ENCODE data around the gene GPLD1.
"Not testable (repeated sequence)": the region's sequence is repeated elsewhere in the genome, so short reads cannot be mapped to it uniquely, and the experiment has no call there.

GPLD1 gene

GRCh38 chr6:24489470-24489869, at the start of gene GPLD1:
Gene GPLD1 (minus strand): TSS chr6:24489578. CDS start chr6:24489511, 67 bp downstream.
- DNase-seq = no peak

GRCh38 chr6:24537771-24538385, 48.5 kb upstream of the GPLD1 start:
- DNase-seq = no peak

GRCh38 chr6:24537082-24537699, 47.8 kb upstream of the GPLD1 start:
- DNase-seq = peak; percentile 75

DNA sequence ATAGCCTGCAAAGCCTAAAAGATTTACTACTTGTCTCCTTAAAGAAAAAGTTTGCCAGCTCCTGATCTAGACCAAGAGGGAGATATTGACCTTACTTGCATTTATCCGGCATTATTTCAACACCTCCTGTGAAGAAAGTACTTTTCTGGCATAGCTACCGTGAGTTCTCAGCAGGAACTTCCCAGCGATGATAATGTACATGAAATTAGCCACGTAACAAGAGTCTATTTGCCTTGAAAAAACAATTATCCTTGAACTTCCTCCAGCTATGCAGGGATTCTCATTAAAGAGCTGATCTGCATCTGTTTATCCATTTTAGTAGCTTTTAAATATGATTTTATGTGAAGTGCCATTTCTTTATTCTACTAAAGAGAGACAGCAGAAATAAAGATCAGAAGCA, 47.1 kb upstream of the GPLD1 start:
- peak; percentile 94 for DNase-seq

- DNase-seq = no peak
Observed at GRCh38 chr6:24535210-24535609, 45.8 kb upstream of the GPLD1 start.

GRCh38 chr6:24534329-24534728, 45.0 kb upstream of the GPLD1 start:
- DNase-seq = no peak

- no peak for DNase-seq
Observed at GRCh38 chr6:24529985-24530384, 40.6 kb upstream of the GPLD1 start.

- DNase-seq = peak; percentile 82
Observed at GRCh38 chr6:24524805-24525204, 35.4 kb upstream of the GPLD1 start.

- no peak for DNase-seq
Observed at GRCh38 chr6:24524329-24524728, 35.0 kb upstream of the GPLD1 start.

DNA sequence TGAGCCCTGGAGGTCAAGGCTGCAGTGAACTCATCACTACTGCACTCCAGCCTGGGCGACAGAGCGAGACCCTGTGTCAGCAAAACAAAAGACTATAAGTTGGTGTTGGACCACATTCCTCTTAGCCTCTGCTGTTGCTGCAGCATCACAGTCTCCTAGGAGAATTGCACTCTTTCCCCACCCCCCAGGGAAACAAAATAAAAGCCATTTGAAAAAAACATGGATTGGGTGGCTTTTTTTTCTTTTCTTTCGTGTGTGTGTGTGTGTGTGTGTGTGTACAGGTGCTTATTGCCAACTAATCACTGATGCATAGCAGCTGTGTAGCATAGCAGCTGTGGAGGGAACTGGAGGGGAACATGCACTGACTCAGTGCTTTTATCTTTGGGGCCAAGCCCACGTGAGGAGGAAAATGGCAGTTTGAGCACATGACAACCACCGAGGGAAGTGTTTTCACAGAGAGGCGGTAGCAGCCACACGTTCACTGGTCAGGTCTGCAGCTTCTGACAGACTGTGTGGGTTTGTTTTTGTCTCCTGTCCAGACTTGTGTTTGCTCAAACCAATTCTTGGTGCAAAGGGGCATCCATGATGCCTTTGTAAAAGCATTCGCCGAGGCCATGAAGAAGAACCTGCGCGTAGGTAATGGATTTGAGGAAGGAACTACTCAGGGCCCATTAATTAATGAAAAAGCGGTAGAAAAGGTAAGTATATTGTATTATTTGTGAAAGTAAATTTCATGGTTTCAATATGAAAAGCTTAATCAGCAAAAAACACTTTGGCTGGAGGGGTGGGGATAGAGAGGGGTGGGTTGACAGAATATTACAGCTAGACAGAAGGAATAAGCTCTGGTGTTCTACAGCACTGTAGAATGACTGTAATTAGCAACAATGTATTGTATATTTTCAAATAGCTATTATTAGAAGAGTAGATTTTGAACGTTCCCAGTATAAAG, 33.1 kb upstream of the GPLD1 start:
- DNase-seq = peak; percentile 91

GRCh38 chr6:24520929-24521546, 31.7 kb upstream of the GPLD1 start:
- DNase-seq = peak; percentile 55

DNA sequence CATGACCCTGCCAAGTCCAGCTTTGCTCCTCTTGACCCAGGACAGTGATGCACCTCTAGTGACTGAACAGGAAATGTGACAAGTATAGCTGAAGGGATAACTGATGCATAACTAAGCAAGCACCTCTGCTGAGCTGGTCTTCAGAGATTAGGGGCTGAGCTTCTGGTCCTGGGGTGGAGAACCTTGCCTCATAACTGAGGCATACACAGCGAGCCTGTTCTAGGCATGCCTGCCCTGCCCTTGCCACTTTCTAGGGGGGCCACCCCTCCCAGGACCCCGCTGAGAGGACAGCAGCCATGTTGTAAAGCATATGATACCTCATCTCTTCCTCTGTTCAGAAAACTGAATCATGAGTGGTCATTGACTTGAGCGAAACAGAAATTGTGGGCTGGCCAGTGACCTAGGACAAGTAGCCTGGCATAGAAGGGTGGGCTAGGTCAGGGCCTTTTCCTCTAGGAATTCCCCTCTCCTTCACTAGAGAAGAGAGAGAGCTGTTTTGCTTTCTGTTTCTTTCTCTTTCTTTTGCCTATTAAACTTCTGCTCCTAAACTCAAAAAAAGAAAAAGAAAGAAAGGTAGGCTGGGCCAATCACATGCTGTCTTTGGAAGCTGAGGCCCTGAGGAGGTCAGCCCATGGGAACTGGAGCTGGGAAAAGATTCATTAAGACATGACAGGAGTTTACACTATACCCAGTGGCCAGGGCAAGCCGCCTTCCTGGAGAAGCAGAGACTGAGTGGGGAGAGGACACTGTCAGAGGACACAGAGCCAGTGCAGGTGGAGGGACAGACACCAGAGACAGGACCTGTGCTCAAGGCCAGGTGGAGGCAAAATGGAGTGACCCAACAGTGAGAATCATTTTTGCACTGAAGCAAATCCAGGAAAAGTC, 28.5 kb upstream of the GPLD1 start:
- DNase-seq = no peak

GRCh38 chr6:24513602-24514001, 24.2 kb upstream of the GPLD1 start:
- DNase-seq = no peak

DNA sequence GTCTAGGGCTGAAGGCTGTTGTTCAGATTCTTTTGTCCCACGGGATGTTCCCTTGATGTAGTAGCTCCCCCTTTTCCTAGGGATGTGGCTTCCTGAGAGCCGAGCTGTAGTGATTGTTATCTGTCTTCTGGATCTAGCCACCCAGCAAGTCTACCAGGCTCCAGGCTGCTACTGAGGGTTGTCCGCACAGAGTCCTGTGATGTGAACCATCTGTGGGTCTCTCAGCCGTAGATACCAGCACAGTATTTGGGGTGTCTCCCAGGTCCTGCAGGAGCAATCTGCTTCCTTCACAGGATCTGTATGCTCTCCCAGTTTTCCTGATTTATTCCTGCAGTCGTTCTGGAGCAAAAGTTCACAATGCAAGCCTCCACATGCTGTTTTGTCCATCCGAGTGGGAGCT, 22.6 kb upstream of the GPLD1 start:
- DNase-seq = not testable (repeated sequence)

DNA sequence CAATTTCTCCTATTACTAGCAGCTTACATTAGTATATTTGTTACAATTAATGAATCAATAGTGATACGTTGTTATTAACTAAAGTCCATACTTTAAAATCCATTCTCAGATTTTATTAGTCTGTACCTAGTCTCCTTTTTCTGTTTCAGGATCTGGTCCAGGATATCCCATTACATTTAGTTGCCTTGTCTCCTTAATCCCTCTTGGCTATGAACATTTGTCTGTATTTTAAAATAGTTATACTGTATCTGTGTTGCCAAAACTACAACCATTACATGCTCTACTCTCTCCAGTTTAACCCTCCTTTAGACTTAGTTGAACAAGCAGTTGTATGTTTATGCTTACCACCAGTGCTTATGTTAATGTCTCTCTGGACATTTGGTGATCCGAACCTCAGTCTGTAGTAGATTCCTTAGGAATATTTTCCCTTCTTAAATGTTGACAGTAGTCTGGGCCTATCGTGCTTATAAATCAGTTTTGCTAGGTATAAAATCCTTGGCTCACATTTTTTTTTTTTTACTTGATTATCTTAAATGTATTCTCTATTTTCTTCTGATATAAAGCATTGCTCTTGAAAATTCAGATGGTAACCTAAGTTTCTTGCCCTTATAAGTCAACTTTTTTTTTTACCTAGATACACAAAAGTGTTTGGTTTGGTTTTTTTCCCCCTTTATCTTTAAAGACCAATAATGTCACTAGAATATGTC, 17.6 kb upstream of the GPLD1 start:
- DNase-seq = no peak

DNA sequence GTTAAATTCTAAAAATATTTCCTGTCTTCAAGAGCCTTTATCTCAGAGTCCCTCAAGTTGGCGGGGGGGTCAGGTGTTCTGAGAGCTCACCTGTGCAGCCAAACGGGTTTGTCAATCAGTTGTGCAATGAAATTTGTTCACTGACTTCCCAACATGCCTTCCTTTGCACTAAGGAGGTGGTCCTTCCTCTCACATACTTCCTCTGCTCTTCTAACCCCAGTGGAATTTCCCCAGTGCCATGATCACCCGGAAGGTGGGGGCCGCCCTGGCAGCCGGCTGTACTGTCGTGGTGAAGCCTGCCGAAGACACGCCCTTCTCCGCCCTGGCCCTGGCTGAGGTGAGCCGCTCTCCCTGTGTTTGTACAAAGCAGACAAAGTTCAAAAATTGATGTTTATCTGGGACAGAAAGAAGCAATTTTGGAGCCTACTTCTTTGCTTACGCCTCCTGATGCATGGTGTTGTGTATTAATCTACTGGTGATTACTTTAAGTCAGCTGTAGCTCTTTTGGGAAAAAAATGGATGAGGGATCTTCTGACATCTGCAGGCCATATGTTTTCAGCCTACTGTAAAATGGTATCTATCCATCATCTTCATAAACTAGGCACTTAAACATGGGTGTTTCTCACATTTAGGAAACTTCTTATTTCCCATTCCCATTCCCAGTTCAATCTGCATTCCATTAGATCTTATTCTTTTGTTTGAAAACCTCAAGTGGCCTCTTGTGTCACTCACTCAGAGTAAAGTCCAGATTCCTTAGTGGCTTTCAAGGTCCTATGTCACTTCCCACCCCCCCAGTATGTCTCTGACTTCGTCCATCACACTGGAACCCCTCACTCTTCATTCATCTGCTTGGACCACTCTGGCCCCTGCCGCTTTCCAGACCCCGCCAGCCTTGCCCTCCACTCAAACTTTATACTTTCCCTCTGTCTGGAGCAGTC, 15.5 kb upstream of the GPLD1 start:
- no peak for DNase-seq

DNA sequence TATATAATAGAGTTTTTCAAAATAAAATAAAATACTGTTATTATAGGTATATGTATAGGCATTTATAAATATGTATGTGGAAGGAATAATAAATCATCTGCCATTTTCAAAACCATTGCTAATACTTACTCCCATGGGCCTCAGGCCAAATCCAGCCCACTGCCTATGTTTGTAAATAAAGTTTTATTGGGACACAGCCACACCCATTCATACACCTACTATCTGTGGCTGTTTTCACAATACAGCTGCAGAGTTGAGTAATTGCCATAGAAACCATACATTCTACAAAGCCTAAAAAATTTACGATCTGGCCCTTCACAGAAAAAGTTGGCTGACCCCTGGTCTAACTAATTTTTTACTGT, 14.9 kb upstream of the GPLD1 start:
- DNase-seq = no peak

- no peak for DNase-seq
Observed at GRCh38 chr6:24501914-24502313, 12.5 kb upstream of the GPLD1 start.

- DNase-seq = no peak
Observed at GRCh38 chr6:24501374-24501773, 12.0 kb upstream of the GPLD1 start.

DNA sequence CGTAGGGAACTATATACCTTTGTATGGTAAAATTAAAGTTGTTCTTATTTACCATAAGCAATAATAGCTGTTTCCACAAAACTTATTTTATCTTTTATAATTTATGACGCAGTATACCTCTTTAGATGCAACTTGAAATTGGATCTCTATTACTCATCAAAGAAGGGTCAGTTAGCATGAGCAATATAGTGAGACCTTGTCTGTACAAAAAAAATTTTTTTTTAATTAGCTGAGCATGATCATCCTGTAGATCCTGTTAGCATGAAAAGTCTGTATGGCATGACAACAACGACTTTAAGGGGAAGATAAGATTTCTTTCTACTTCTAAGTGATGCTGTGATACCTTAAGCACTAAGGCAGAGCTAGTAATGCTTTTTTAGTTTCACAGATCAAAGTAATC, 11.3 kb upstream of the GPLD1 start:
- no peak for DNase-seq

Measured in NCI-H69 (cell line).